ENCODE results near the gene ACVR1B. TPM values are rescaled to one million over a fixed set of nuclear protein-coding genes. Genes with fewer than 3 reads are reported as not detected.

ACVR1B gene
- total RNA-seq, 3 donors from 2014 or later (not counting 1 experiment from before 2014, with no cell fraction given), result 5.9 to 9.6 (median 6.6) TPM

- ATAC-seq (no peak), DNase-seq (no peak)
- H3K9me3 Mint-ChIP-seq, result no peaks in the 10 kb centered on the region
- peaks cover 5% of the 10 kb centered on the region in 2 donors for H3K4me1 Mint-ChIP-seq
- H3K27ac Mint-ChIP-seq, result no peak overlapping the region
- H3K4me1 ChIP-seq (ENCODE audit: control insufficient read depth, insufficient read depth, low read length), result peaks cover 3% of the 10 kb centered on the region
- TF ChIP-seq, protein P1, sequence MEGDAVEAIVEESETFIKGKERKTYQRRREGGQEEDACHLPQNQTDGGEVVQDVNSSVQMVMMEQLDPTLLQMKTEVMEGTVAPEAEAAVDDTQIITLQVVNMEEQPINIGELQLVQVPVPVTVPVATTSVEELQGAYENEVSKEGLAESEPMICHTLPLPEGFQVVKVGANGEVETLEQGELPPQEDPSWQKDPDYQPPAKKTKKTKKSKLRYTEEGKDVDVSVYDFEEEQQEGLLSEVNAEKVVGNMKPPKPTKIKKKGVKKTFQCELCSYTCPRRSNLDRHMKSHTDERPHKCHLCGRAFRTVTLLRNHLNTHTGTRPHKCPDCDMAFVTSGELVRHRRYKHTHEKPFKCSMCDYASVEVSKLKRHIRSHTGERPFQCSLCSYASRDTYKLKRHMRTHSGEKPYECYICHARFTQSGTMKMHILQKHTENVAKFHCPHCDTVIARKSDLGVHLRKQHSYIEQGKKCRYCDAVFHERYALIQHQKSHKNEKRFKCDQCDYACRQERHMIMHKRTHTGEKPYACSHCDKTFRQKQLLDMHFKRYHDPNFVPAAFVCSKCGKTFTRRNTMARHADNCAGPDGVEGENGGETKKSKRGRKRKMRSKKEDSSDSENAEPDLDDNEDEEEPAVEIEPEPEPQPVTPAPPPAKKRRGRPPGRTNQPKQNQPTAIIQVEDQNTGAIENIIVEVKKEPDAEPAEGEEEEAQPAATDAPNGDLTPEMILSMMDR (IDR thresholded peaks at IDR 0.05), result no peak
- no peaks in the 10 kb centered on the region for H3K27me3 Mint-ChIP-seq (ENCODE audit: low read depth in 2 of 2)
- H3K27me3 ChIP-seq (ENCODE audit: control insufficient read depth, insufficient read depth, low read length), result no peaks in the 10 kb centered on the region
- no peak overlapping the region for H3K4me3 Mint-ChIP-seq
- WGBS (ENCODE audit: insufficient coverage), result 90% methylated on average over 4 of the region's 4 CpGs
- H3K36me3 Mint-ChIP-seq, result no peaks in the 10 kb centered on the region
- peaks cover 2% of the 10 kb centered on the region for H3K36me3 ChIP-seq (ENCODE audit: control insufficient read depth, insufficient read depth, low read length)
- intact Hi-C loops (cut with micrococcal nuclease), result no loop called here
- no peak overlapping the region for H3K4me3 ChIP-seq (ENCODE audit: low read length)
- no peak overlapping the region for H3K27ac ChIP-seq (ENCODE audit: low read length)
- no peaks in the 10 kb centered on the region for H3K9me3 ChIP-seq (ENCODE audit: control insufficient read depth, insufficient read depth, low read length)
These were observed 43.5 kb downstream of the ACVR1B start for GRCh38 chr12:51994959-51995358.

GRCh38 chr12:51997136-51997535, 45.6 kb downstream of the ACVR1B start:
- WGBS (ENCODE audit: insufficient coverage), result 85% methylated on average over 5 of the region's 5 CpGs
- H3K27ac Mint-ChIP-seq, result no peak overlapping the region
- Histone ChIP-seq H3K27me3 (ENCODE audit: control insufficient read depth, insufficient read depth, low read length) (no peaks in the 10 kb centered on the region), H3K4me3 (ENCODE audit: low read length) (no peak overlapping the region), H3K27ac (ENCODE audit: low read length) (no peak overlapping the region), H3K36me3 (ENCODE audit: control insufficient read depth, insufficient read depth, low read length) (no peaks in the 10 kb centered on the region), H3K4me1 (ENCODE audit: control insufficient read depth, insufficient read depth, low read length) (peaks cover 3% of the 10 kb centered on the region), H3K9me3 (ENCODE audit: control insufficient read depth, insufficient read depth, low read length) (no peaks in the 10 kb centered on the region)
- intact Hi-C loops (cut with micrococcal nuclease), result no loop called here
- H3K27me3 Mint-ChIP-seq (ENCODE audit: low read depth in 2 of 2), result no peaks in the 10 kb centered on the region
- no peak overlapping the region for H3K4me3 Mint-ChIP-seq
- peaks cover 5% of the 10 kb centered on the region in 2 donors for H3K4me1 Mint-ChIP-seq
- no peaks in the 10 kb centered on the region for H3K36me3 Mint-ChIP-seq
- no peaks in the 10 kb centered on the region for H3K9me3 Mint-ChIP-seq
- ATAC-seq (no peak), DNase-seq (no peak)
- TF ChIP-seq, protein P1 (IDR thresholded peaks at IDR 0.05), result no peak

- Histone ChIP-seq H3K27ac (ENCODE audit: low read length) (no peak overlapping the region), H3K4me1 (ENCODE audit: control insufficient read depth, insufficient read depth, low read length) (peaks cover 26% of the 10 kb centered on the region), H3K4me3 (ENCODE audit: low read length) (no peak overlapping the region), H3K36me3 (ENCODE audit: control insufficient read depth, insufficient read depth, low read length) (no peaks in the 10 kb centered on the region), H3K27me3 (ENCODE audit: control insufficient read depth, insufficient read depth, low read length) (peaks cover 4% of the 10 kb centered on the region), H3K9me3 (ENCODE audit: control insufficient read depth, insufficient read depth, low read length) (no peaks in the 10 kb centered on the region)
- H3K27me3 Mint-ChIP-seq (ENCODE audit: low read depth in 2 of 2), result no peaks in the 10 kb centered on the region
- peak overlapping the region in 1 of 2 donors; percentile 42 for H3K27ac Mint-ChIP-seq
- ATAC-seq (no peak), DNase-seq (no peak)
- no peak overlapping the region for H3K4me3 Mint-ChIP-seq
- 93% methylated on average over 7 of the region's 8 CpGs for WGBS (ENCODE audit: insufficient coverage)
- peaks cover 20 to 27% of the 10 kb centered on the region in 2 donors for H3K4me1 Mint-ChIP-seq
- intact Hi-C loops (cut with micrococcal nuclease), result no loop called here
- H3K9me3 Mint-ChIP-seq, result no peaks in the 10 kb centered on the region
- no peaks in the 10 kb centered on the region for H3K36me3 Mint-ChIP-seq
- TF ChIP-seq, protein P1 (IDR thresholded peaks at IDR 0.05), result no peak
These were observed 51.6 kb downstream of the ACVR1B start for GRCh38 chr12:52003016-52003550.

GRCh38 chr12:52003591-52003990, 52.1 kb downstream of the ACVR1B start:
- ATAC-seq, result no peak
- TF ChIP-seq, protein P1 (IDR thresholded peaks at IDR 0.05), result no peak
- no peaks in the 10 kb centered on the region for H3K36me3 ChIP-seq (ENCODE audit: control insufficient read depth, insufficient read depth, low read length)
- Mint-ChIP-seq H3K9me3 (no peaks in the 10 kb centered on the region), H3K4me3 (no peak overlapping the region), H3K4me1 (peaks cover 25 to 31% of the 10 kb centered on the region in 2 donors), H3K27me3 (ENCODE audit: low read depth in 2 of 2) (no peaks in the 10 kb centered on the region), H3K27ac (peak overlapping the region in 1 of 2 donors; percentile 42), H3K36me3 (no peaks in the 10 kb centered on the region)
- DNase-seq, result no peak
- peaks cover 4% of the 10 kb centered on the region for H3K27me3 ChIP-seq (ENCODE audit: control insufficient read depth, insufficient read depth, low read length)
- intact Hi-C loops (cut with micrococcal nuclease), result no loop called here
- no peaks in the 10 kb centered on the region for H3K9me3 ChIP-seq (ENCODE audit: control insufficient read depth, insufficient read depth, low read length)
- H3K27ac ChIP-seq (ENCODE audit: low read length), result no peak overlapping the region
- no peak overlapping the region for H3K4me3 ChIP-seq (ENCODE audit: low read length)
- H3K4me1 ChIP-seq (ENCODE audit: control insufficient read depth, insufficient read depth, low read length), result peaks cover 31% of the 10 kb centered on the region
- WGBS (ENCODE audit: insufficient coverage), result 59% methylated on average over 6 of the region's 6 CpGs
